Sigmoid colon (tissue), 4 donors: ENCODE measurements around the gene F8A3.
"Not testable (repeated sequence)": the region's sequence is repeated elsewhere in the genome, so short reads cannot be mapped to it uniquely, and the experiment has no call there.

Experiments
- POLR2A ChIP-seq, 2 donors: fragments of 450-650 bp; IDR thresholded peaks; one replicate each; pipeline ENCODE4 v1.6.1; 2016; ENCODE audit warnings: antibody characterized with exemption in 2 of 2, mild to moderate bottlenecking in 2 of 2, moderate library complexity in 2 of 2
- POLR2AphosphoS5 ChIP-seq, 4 donors: sonication (generic); formaldehyde crosslinking; IDR thresholded peaks; one replicate each; pipeline ENCODE4 v1.6.1; 2017; ENCODE audit warnings: antibody characterized with exemption in 4 of 4
- TF ChIP-seq, protein P1 (sequence below), 4 experiments: fragments of 450-650 bp in 3 of 4; fragments of 200-600 bp in 1 of 4; IDR thresholded peaks; one replicate each; pipeline ENCODE4 v1.5.1; 2016 to 2019; ENCODE audit warnings: antibody characterized with exemption in 4 of 4, mild to moderate bottlenecking in 3 of 4, moderate library complexity in 2 of 4

DNA sequence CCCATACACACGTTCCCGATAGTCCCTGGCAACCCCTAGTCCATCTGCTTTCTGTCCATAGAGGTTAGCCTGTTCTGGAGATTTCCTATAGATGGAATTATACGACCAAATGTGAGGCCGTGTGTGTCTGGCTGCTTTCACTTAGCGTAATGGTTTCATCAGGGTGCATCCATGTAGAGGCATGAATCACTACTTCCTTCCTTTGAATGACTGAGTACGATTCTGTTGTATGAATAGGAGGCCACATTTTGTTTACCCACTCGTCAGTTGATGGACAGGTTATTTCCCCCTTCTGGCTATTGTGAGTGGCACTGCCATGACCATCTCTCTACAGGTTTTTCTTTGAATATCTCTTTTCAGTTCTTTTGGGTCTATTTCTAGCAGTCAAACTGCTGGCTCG lies 2.1 kb upstream of the F8A3 start:
- TF ChIP-seq, protein P1, sequence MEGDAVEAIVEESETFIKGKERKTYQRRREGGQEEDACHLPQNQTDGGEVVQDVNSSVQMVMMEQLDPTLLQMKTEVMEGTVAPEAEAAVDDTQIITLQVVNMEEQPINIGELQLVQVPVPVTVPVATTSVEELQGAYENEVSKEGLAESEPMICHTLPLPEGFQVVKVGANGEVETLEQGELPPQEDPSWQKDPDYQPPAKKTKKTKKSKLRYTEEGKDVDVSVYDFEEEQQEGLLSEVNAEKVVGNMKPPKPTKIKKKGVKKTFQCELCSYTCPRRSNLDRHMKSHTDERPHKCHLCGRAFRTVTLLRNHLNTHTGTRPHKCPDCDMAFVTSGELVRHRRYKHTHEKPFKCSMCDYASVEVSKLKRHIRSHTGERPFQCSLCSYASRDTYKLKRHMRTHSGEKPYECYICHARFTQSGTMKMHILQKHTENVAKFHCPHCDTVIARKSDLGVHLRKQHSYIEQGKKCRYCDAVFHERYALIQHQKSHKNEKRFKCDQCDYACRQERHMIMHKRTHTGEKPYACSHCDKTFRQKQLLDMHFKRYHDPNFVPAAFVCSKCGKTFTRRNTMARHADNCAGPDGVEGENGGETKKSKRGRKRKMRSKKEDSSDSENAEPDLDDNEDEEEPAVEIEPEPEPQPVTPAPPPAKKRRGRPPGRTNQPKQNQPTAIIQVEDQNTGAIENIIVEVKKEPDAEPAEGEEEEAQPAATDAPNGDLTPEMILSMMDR (IDR thresholded peaks at IDR 0.05): not testable (repeated sequence)
- TF ChIP-seq POLR2A, POLR2AphosphoS5 (IDR thresholded peaks at IDR 0.05): not testable (repeated sequence)
